GM19455 (cell line): Measurements from ENCODE around the gene KLRC4.
"Not testable (repeated sequence)": the region's sequence is repeated elsewhere in the genome, so short reads cannot be mapped to it uniquely, and the experiment has no call there.

Source experiments
- ATAC-seq: cut with Tn5 transposase; IDR thresholded peaks from one replicate; pipeline ENCODE4 v1.9.1; 2021; ENCODE audit not compliant: unreplicated experiment

Gene KLRC4, protein sequence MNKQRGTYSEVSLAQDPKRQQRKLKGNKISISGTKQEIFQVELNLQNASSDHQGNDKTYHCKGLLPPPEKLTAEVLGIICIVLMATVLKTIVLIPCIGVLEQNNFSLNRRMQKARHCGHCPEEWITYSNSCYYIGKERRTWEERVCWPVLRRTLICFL

GRCh38 chr12:10409392-10409791 is at the start of gene KLRC4:
Gene KLRC4 (minus strand): TSS chr12:10409757. CDS start chr12:10409575, 182 bp downstream.
- no peak for ATAC-seq

DNA sequence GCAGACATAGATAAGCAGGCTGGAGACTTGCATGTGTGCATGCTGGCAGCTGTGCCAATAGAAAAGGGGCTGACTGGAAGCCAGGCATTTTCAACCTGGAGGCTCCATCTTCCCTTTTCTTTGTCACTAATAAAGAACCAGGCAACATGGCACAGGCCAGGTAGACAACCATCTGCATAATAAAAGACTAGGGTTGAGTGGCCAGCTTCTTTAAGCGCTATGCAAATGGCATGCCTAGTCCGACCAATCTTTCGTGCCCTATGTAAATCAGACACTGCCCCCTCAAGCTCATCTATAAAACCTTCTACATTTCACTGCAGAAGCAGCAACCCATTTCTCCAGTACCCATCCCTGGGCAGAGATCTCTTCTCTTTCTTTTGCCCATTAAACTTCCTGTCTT is 48.2 kb upstream of the KLRC4 start:
- ATAC-seq = no peak

DNA sequence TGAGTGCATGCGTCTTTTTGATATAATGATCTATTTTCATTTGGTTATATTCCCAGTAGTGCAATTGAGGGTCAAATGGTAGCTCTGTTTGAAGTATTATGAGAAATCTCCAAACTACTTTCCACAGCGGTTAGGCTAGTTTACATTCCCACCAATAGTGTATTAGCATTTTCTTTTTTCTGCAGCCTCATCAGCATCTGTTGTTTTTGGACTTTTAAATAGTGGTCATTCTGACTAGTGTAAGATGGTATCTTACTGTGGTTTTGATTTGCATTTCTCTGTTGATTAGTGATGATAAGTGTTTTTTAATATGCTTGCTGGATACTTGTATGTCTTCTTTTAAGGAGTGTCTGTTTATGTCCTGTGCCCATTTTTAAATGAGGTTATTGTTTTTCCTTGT is 47.3 kb upstream of the KLRC4 start:
- no peak for ATAC-seq

GRCh38 chr12:10455766-10456165 is 46.2 kb upstream of the KLRC4 start:
- ATAC-seq = no peak

GRCh38 chr12:10454531-10454930 is 45.0 kb upstream of the KLRC4 start:
- ATAC-seq = no peak

DNA sequence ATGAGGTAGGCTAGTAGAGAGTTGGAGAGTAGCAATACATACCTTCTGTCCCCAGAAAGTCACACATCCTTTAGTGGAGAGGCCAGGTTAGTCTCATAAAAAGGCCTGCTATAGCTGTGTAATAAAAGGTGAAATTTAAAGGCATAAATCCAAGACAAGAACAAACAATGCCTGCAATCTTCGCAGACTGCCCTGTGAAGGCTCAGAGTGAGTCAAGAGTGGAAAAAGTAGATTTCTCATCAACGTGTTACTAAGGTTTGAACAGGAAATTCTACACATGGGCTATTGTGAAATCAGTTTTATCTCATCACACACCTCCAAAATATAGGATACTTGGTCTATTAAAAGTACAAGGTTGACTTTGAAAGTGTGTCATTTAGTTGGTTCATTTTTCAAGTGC is 43.6 kb upstream of the KLRC4 start, which contains the start of gene KLRC1:
TSS of gene KLRC1 (minus strand) at position 222 of the 400 bp plus-strand sequence. CDS start 2,221 bp downstream, outside the sequence.
- no peak for ATAC-seq

DNA sequence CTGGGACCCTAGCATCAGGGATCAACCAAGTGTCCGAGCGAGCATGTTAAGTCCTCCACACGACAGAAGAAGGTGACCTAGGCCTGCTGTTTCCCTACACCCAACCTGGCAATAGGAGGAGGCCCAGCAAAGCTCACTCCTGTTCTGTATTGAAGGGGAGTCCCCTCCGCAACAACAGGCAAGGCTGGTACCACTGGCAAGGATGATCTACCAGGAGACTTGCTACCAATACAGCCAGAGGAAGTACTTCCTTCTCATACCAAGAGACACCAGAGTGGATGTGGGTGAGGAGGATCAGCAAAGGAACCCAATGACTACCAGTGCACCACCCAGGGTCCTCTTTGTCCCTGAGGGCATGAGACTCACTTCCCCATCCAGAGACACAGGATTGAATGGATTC is 38.7 kb upstream of the KLRC4 start:
- ATAC-seq = no peak

- not testable (repeated sequence) for ATAC-seq
These were observed 36.5 kb upstream of the KLRC4 start for GRCh38 chr12:10446052-10446451.

- ATAC-seq = not testable (repeated sequence)
These were observed 31.6 kb upstream of the KLRC4 start for GRCh38 chr12:10441144-10441543.

DNA sequence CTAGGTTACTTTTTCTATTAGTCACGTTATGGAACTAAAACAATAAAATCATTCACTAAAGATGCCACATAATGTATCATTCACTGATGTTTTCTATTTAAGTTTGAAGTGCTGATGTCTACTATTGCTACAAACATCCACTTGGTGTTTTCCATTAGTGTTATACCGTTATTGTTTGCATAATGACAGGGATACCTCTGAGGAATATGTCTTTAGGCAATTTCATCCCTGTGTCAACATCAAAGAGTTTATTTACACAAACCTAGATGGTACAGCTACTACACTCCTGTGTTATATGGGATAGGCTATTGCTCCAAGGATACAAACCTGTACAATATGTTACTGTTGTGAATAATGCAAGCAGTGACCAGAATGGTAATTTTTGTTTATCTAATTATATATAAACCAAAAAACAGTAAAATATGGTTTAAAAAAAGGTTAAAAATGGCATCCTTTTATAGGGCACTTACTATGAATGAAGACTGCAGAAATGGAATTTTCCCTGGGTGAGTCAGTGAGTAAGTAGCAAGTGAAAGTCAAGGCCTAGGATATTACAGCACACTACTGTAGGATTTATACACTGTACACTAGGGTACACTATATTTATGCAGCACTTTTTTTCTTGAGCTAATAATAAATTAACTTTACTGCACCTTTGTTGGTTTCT is 30.2 kb upstream of the KLRC4 start:
- not testable (repeated sequence) for ATAC-seq

- not testable (repeated sequence) for ATAC-seq
These were observed 28.0 kb upstream of the KLRC4 start for GRCh38 chr12:10437601-10438000.

DNA sequence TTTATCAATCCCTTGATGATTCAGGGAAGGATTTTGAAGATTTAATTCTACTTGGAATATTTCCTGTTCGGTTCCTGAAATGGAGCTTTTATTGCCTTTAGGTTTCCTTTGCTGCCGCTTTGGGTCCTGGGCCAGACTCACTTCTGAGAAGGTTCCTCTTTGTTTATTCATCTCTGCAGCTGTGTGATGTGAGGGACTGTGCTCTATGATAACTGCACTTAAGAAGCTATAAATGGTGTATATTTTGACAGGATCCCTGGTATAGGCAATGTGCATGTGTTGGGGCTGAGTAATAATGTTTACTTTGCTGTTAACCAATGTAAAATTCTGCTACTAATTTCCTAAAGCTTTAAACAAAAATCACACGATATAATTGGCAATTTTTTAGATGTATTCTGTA is 26.3 kb upstream of the KLRC4 start, which contains the start of gene KLRC2:
TSS of gene KLRC2 (minus strand) at position 195 of the 400 bp plus-strand sequence. CDS start at position 171, 24 bp downstream.
- not testable (repeated sequence) for ATAC-seq

DNA sequence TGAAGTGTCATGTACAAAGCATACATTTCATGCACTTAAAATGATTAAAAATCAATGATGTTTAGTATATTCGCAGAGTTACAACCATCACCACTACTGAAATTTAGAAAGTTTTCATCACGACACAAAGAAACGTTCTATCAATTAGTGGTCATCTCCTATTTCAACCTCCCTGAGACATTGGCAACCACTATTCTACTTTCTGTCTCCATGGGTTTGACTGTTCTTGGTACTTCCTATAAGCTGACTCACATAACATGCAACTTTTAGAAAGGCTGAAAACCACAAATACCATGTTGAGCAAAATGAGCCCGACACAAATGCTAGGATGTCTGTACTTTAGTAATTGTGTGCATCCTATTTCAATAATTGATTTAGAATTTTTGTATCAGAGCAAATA is 21.1 kb upstream of the KLRC4 start:
- not testable (repeated sequence) for ATAC-seq

DNA sequence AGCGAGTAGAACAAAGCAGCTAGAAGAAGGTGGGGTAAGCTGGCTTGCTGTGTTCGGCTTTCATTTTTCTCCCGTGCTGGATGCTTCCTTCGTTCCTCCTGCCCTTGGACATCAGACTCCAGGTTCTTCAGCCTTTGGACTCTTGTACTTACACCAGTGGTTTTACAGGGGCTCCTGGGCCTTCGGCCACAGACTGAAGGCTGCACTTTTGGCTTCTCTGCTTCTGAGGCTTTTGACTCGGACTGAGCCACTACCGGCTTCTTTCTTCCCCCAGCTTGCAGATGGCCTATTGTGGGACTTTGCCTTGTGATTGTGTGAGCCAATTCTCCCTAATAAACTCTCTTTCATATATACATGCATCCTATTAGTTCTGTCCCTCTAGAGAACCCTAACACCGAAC is 16.4 kb upstream of the KLRC4 start:
- ATAC-seq = not testable (repeated sequence)

DNA sequence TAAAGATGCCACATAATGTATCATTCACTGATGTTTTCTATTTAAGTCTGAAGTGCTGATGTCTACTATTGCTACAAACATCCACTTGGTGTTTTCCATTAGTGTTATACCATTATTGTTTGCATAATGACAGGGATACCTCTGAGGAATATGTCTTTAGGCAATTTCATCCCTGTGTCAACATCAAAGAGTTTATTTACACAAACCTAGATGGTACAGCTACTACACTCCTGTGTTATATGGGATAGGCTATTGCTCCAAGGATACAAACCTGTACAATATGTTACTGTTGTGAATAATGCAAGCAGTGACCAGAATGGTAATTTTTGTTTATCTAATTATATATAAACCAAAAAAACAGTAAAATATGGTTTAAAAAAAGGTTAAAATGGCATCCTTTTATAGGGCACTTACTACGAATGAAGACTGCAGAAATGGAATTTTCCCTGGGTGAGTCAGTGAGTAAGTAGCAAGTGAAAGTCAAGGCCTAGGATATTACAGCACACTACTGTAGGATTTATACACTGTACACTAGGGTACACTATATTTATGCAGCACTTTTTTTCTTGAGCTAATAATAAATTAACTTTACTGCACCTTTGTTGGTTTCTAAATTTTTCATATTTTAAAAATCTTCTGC is 14.8 kb upstream of the KLRC4 start:
- not testable (repeated sequence) for ATAC-seq

DNA sequence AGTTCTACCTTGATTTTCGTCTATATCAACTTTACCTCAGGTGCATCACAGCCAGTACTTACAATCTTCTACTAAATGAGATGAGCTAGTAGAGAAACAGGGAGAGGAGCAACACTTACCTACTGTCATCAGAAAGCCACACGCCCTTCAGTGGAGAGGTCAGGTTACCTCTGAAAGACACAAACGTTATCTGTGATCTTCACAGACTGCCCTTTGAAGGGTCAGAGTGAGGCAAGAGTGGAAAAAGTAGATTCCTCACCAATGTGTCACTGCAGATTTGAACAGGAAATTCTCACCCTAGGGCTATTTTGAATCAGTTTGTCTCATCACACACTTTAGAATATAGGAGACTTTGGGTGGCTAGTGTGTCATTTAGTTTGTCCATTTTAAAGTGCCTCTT is 12.6 kb upstream of the KLRC4 start:
- not testable (repeated sequence) for ATAC-seq

GRCh38 chr12:10420334-10420733 is 10.8 kb upstream of the KLRC4 start, which contains the start of gene KLRC3:
Gene KLRC3 (minus strand): TSS chr12:10420595. CDS start chr12:10420550, 45 bp downstream.
- not testable (repeated sequence) for ATAC-seq

- no peak for ATAC-seq
These were observed 715 bp downstream of the KLRC4 start for GRCh38 chr12:10408842-10409241.

DNA sequence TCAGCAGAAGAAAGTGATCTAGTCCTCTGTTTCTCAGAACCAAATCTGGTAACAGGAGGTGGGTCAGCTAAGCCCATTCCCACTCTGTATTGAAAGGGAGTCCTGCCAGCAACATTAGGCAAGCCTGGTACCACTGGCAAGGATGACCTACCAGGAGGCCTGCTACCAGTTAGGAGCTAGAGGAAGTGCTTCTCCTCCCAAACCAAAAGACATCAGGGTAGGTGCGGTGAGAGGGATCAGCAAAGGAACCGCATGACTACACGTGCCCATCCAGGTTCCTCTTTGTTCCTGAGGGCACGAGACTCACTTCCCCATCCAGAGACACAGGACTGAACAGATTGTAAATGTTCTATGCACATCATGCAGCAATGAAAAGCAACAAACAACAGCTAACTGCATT is 2.8 kb downstream of the KLRC4 start:
- ATAC-seq = no peak

GRCh38 chr12:10405294-10405693 is 4.3 kb downstream of the KLRC4 start:
- ATAC-seq = no peak

- ATAC-seq = no peak
These were observed 4.8 kb downstream of the KLRC4 start for GRCh38 chr12:10404798-10405197.

DNA sequence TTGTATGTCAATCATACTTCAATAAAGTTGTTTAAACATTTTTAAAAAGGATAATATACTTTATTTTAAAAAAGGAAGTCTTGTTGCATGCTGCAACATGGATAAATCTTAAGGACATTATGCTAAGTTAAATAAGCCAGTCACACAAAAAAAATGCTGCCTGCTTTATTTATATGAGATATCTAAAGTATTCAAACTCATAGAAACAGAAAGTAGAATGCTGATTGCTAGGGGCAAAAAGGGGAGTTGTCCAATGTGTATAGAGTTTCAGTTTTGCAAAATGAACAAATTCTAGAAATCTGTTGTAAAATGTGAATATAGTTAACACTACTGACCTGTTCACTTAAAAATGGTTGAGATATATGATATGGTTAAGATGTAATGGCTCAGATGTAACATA is 8.7 kb downstream of the KLRC4 start:
- ATAC-seq = no peak
